Neural progenitor cell (in vitro differentiated cells): ENCODE measurements around the gene RB1.

Experiments used
- EZH2 ChIP-seq: fragments of 200-600 bp; sonication (generic); IDR thresholded peaks from 2 replicates; pipeline ENCODE4 v1.6.1; 2017; ENCODE audit warnings: antibody characterized with exemption, mild to moderate bottlenecking, moderate library complexity
- EZH2phosphoT487 ChIP-seq: fragments of 200-600 bp; sonication (generic); IDR thresholded peaks from 2 replicates; pipeline ENCODE4 v1.6.1; 2017; ENCODE audit warnings: antibody characterized with exemption
- TF ChIP-seq, protein P1 (sequence below): fragments of 200-600 bp; sonication (generic); IDR thresholded peaks from 2 replicates; pipeline ENCODE4 v1.5.1; 2017; ENCODE audit warnings: antibody characterized with exemption, mild to moderate bottlenecking

DNA sequence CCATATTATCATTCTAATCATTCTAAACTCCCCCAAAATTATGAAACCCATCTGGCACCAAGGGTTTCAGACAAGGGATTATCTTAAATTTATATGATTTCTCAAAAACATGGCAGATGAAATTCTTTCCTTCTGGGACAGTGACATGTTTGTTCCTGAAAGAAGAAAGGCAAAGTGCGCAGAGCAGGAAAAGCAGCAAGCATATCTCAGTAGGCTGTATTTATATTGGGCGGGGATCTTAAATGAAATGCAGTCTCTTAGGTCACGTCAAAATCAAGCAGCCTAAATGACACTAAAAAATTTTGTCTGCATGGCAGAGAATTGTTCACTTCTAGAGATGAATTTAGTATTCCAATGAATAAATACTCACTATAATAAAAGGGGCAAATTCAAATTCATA is 180.0 kb downstream of the RB1 start:
- TF ChIP-seq, protein P1, sequence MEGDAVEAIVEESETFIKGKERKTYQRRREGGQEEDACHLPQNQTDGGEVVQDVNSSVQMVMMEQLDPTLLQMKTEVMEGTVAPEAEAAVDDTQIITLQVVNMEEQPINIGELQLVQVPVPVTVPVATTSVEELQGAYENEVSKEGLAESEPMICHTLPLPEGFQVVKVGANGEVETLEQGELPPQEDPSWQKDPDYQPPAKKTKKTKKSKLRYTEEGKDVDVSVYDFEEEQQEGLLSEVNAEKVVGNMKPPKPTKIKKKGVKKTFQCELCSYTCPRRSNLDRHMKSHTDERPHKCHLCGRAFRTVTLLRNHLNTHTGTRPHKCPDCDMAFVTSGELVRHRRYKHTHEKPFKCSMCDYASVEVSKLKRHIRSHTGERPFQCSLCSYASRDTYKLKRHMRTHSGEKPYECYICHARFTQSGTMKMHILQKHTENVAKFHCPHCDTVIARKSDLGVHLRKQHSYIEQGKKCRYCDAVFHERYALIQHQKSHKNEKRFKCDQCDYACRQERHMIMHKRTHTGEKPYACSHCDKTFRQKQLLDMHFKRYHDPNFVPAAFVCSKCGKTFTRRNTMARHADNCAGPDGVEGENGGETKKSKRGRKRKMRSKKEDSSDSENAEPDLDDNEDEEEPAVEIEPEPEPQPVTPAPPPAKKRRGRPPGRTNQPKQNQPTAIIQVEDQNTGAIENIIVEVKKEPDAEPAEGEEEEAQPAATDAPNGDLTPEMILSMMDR: no peak
- no peak for TF ChIP-seq EZH2
- no peak for TF ChIP-seq EZH2phosphoT487
